ENCODE results near the gene IFNGR2.

- TF ChIP-seq POLR2AphosphoS5 (IDR thresholded peaks at IDR 0.05; ENCODE audit: low read depth) (no peak), CTCF (conservative IDR thresholded peaks at IDR 0.05; ENCODE audit: low read depth in 2 of 2) (no peak), CREB1 (CRISPR knock-in tag; IDR thresholded peaks at IDR 0.05; ENCODE audit: low read depth) (no peak), JUNB (IDR thresholded peaks at IDR 0.05; ENCODE audit: unreplicated experiment) (no peak)
These were observed 29.8 kb downstream of the IFNGR2 start for GRCh38 chr21:33433001-33433400.
